CD4-positive, alpha-beta T cell treated with Interleukin-6 at 100 ng/mL for 8 hours (primary cell): ENCODE measurements around the gene ADPRS.

ENCODE experiments used
- DNase-seq: peaks from one replicate; pipeline ENCODE4 v3.0.0-alpha.2; 2020; ENCODE audit warnings: mixed read lengths, low spot score

Gene ADPRS

DNA sequence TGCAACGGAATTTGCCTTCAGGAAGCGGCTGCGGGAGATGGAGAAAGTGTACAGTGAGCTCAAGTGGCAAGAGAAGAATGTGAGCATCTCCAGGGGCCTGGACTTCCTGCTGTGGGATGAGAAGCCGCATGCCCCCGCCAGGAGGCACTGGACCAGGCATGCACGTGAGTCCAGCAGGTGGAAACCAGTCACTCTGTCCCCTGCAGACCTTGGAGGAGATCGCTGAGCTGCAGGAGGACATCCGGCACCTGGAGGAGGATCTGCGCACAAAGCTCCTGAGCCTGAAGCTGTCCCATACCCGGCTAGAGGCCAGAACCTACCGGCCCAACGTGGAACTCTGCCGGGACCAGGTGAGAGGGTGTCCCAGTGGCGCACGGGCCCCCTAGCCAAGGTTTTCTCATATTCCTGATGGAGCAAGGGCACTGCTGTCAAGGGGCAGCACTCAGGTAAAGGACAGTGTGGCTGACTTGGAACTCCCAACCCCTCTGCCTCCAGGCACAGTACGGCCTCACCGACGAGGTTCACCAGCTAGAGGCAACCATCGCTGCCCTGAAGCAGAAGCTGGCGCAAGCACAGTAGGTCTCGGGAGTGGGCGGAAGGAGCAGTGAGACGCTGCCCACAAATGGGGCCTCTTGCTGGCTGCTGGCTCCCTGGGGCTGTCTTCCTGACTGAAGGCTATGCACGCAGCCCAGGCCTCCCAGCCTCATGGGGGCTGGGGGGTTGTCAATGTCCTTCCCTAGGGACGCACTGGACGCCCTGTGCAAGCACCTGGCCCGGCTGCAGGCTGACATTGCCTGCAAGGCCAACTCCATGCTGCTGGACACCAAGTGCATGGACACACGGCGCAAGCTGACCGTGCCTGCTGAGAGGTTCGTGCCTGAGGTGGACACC is 1.2 kb upstream of the ADPRS start:
- DNase-seq, result no peak

DNA sequence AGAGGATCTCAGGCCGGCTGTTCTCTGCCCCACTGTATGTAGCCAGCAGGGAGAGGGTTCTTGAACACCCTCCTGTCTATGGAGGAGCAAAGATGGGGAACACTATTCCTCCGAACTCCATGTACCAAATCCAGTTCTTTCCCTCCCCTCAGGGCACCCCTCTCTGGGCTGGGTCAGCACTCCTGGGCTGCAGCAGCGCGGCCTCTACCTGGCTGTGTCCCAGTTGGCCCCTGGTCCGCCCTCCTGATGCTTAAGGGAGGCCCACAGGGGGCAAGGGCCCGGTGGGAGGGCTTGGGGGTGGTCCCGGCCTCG is 471 bp upstream of the ADPRS start:
- no peak for DNase-seq

DNA sequence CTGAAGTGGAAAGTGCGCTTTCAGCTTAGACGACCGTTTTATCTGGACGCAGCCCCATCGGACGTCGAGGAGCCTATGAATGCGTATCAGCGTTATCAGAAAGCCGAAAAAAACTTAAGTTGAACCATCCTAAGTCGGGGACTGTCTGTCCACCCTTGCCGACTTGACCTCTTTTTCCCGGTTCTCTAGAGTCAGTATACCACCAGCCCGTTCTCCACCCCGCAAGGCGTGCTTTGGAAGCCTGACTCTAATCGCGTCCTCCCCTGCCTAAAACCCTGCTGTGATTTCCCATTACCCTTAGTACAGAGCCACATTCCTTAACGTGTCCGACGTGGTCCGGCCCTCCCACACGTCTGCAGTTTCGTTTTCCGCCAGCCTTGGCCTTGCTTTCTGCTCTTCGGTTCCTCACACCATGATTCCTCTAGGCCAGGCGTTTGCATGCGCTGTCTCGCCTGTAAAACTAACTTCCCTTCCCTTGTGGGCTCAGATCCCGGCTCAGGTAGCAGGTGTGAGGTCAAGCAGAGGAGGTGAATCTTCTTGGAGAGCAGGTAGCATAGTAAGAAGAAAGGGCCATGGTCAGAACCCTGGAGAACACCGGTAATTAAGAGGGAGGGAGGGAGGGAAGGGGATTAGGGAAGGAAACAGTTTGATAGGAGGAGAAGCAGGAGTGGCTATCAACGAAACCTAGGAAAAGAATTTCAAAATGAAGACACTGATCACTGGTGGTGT is 865 bp downstream of the ADPRS start:
- no peak for DNase-seq

DNA sequence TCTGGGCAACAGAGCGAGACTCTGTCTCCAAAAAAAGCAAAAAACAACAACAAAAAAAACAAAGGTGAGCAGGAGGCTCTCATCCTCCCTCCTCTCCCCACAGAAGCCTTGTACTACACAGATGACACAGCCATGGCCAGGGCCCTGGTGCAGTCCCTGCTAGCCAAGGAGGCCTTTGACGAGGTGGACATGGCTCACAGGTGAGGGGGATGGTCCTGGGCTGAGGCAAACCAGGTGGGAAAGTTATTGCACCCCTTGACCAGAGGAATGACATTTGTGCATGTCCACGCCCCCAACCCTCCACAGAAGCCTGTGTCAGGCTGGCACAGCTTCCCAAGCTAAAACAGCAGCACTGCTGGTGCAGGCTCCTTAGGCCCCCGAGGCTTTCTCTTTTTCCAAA is 2.4 kb downstream of the ADPRS start:
- DNase-seq, result no peak

DNA sequence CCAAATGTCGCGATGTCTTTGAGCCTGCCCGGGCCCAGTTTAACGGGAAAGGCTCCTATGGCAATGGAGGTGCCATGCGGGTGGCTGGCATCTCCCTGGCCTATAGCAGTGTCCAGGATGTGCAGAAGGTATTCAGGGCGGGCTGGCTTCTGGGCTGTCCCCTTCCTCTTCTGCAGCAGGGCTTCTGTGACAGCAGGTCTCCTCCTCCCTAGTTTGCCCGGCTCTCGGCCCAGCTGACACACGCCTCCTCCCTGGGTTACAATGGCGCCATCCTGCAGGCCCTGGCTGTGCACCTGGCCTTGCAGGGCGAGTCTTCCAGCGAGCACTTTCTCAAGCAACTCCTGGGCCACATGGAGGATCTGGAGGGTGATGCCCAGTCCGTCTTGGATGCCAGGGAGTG is 3.0 kb downstream of the ADPRS start:
- no peak for DNase-seq

DNA sequence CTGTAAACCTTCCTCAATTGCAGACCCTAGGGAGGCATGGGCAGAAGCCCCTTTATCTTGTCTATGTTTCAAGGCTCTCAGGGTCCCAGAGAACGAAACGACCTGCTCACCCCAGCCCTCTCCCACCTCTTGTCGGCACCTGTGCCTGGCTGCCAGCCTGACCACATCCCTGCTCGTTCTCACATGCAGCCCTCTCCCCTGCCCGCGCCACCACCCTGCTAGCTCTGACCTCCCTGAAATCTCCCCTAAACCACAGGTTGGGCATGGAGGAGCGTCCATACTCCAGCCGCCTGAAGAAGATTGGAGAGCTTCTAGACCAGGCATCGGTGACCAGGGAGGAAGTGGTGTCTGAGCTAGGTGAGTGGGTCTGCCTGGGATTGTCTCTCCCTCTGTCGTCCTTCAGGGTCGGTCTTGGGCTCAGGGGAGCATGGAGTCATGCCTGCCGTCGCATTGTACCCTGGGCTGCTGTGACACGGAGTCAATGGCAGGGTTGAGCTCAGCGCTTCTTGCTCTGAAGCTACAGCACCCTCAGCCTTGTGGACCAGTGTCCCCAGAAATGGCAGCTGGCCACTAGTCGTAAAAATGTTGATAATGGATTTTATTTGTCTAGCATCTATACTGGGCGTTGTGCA is 3.6 kb downstream of the ADPRS start:
- no peak for DNase-seq

DNA sequence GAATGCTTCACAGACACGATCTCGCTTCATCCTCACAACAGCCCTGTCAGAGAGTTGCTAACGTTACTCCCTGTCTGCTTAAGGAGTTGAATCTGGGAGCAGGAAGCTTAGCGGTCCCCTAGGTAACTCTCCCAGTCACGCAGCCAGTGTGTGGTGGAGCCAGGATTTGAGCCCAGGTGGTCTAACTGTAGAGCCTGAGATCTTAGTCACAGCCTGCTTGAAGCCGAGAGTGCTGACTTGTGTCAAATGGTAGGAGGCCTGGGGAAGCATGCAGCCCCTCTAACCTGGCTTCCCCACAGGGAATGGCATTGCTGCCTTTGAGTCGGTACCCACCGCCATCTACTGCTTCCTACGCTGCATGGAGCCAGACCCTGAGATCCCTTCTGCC is 4.1 kb downstream of the ADPRS start:
- DNase-seq, result no peak

DNA sequence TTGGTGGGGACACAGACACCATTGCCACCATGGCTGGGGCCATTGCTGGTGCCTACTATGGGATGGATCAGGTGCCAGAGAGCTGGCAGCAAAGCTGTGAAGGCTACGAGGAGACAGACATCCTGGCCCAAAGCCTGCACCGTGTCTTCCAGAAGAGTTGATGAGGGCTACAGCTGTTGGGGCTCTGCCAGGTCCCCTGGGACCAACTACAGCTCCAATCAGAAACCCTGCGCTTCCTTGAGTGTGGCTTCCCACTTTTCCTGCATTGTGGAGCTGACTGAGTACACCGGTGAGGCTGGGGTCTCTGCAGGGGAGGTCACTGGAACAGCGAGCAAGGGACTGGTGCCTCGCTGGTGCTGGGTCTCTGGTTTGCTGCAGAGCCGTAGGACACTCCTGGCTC is 4.5 kb downstream of the ADPRS start:
- no peak for DNase-seq

DNA sequence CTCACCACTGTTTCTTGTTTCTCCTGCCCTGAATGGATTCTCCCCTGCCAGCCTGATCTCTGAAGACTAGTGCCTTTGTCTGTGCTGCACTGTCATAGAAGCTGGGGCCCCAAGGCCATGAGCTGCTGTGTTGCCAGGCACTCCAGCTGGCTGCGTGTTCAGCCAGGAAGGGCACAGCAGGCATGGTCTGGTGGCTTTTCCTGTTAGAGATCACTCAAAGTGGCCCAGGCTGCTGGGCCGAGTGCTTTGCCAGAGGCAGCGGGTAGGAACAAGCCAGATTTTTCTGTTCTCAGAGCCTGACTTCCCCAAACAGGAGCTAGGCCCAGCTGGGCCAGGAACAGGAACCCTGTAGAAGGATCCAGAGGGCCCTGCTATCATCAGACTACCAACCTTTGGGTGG is 5.2 kb downstream of the ADPRS start:
- DNase-seq, result no peak

DNA sequence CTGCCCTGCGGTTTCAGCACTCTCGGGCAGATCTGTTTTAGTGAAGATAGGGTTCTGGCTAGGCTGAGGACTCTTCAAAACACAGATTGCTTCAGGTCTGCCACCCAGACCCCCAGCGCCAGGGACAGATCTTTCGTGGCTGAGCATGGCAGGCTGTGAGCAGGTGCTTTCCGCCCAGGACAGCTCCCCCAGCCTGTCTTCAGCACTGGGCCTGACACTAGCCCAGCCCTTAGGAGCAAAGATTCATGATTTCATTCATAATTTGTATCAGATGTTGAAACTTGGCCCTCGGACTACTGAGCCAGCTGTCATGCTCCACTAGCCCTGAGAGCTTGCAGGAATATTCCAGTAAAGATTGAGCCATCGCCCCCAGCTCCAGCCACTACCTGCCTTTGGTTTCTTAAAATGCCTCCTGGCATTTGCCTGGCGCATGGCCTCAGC is 5.9 kb downstream of the ADPRS start:
- no peak for DNase-seq

DNA sequence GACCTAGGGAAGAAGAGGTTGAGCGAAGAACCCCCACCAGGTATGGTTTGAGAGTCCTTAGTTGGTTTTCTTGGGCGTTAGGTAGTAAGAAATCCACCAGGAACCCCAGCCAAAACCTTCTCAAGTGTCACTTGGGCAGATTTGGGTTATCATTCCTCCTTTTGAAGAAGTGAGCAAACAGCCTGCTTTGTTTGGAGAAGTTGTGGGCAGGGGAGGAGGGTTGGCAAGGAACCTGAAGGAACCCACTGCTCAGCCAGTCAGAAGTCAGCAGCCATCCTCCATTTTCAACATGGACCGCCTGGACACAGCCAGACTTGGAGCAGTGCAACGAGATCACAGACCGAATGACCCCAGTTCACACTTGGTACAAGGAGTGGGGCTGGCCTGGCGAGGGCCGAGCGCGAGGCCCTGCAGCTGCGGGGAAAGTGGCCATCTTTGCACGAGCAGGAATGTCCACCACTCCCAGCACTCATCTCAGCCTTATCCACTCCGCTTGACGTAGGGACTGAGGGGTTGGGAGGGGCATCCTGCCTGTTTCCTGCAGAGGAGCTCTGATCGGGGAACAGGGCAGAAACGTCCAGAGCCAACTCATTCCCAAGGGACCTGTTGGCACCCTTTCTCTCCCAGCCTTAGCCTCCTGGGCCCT is 7.2 kb downstream of the ADPRS start:
- no peak for DNase-seq

DNA sequence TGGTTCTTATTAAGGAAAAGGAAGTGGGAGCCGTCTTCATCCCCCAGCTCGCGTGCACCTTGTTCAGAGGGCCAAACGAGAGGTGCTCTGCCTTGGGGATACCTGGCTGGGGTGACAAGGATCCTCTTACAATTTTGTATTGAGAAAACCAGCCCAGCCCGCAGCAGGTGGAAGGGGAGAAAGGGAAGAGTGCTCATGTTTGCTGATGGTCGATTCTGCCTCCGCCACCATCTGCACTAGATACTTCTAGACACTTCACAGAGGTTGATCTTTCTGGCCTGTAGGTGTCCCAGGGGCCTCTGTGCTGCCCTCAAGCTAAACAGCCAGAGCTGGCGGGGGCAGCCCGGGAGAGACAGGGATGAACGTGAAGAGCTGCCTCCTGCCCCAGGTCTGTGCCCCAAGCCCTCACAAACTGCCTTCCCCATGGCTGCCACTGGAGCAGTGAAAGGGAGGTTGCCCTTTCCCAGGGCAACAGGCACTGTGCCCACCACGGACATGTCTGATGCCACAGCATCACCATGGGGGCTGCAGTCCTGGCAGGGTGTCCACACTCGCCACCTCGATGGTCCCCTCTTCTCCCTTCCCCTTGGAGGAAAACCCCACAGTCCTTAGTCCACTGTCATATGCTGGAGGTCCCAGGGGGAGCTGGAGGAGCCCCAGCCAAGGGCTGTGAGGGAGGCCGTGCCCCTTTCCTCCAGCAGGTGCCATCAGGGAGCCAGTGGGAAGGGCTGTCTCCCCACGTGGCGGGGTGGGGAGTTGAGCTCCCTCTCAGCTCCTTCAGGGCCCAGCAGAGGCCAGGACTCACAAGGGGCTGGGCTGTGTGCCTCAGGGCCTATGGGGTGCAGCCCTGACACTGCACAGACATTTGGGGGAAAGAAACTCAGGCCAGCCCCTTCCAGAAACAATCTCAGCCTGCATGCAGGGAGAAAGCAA is 8.1 kb downstream of the ADPRS start:
- no peak for DNase-seq

DNA sequence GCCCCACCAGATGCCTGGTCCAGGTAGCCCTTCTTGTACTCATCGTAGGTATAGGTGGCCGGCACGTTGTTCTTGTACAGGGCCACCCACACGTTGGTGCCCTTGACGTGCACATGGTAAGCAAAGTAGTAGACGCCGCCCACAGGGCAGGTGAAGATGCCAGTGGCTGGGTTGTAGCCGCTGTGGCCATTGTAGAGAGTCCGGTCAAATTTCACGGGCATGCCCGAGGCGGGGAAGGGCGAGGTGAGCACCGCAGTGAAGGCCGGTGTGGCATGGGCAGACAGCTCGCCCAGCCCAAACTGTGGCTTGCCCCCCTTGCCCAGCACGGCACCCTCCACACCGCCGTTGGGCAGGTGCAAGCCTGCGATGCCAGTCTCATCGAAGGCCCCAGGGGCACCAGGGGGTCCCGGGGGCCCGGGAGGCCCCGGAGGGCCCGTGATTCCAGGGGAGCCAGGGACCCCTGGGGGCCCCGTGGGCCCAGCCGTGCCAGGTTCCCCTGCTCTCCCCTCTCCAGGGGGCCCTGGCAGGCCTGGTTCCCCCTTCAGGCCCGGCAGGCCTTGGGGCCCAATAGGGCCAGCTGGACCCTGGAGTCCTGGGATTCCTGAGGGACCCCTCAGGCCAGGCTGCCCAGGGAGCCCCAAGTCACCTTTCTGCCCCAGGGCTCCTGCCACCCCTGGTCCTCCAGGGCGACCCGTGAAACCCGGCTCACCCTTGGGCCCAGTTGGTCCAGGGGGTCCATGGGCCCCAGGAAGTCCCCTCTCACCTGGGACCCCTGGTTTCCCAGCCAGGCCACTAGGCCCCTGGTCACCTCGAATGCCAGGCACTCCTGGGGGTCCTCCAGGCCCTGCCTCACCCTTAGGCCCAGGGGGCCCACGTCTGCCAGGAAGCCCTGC is 9.2 kb downstream of the ADPRS start:
- DNase-seq, result no peak

DNA sequence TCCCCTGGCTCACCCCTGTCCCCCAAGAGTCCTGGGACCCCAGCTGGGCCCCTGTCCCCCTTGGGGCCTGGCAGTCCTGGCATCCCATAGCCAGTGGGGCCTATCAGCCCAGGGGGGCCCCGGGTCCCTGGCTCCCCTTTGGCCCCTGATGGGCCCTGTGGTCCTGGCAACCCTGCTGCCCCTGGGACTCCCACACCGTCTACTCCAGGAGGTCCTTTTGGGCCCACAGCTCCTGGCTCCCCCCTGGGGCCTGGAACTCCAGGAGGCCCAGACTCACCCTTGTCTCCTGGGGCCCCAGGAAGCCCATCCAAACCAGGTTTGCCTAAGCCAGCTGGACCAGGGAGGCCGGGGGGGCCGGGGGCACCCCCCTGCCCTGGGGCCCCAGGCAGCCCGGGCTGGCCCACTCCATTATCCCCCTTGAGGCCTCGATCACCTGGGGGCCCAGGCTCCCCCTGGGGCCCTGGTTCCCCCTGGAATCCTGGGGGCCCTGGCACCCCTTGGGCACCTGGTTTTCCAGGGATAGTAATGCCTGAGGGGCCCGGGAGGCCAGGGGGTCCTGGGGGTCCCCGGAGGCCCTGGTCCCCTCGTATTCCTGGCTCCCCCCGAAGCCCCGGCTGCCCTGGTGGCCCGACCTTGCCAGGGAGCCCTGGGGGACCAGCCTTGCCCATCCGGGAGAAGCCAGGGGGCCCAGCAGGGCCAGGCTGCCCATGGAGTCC is 10.1 kb downstream of the ADPRS start:
- no peak for DNase-seq

DNA sequence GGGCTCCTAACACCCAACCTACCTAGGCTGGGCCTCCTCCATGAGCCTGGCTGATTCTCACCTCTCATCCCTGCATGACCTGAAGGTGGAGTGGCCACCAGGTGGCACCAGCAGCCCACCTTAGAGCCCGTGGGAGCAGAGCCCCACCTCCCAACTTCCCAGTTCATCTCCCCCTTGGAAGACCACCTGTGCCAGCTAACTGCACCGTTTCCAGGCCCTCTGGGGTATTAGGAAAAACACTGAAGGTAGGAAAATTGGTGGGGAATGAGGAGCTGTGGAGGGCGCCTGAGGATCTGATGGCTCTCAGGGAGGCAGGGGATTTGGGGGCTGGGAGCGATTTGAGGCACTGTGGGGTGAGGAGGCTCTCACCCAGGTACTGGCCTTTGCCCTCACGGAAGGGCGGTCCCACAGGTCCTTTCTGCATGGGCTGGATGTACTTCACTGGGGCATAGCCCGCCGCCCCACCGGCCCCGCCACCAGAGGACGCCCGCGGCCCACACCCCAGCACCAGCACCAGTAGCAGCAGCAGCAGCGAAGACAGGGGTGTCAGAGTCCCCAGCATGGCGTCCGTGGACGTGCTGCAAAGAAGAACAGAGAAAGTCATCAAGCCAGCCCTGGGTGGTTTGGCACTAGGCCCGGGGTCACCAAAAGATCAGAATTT is 11.1 kb downstream of the ADPRS start:
- peak; percentile 68 for DNase-seq

DNA sequence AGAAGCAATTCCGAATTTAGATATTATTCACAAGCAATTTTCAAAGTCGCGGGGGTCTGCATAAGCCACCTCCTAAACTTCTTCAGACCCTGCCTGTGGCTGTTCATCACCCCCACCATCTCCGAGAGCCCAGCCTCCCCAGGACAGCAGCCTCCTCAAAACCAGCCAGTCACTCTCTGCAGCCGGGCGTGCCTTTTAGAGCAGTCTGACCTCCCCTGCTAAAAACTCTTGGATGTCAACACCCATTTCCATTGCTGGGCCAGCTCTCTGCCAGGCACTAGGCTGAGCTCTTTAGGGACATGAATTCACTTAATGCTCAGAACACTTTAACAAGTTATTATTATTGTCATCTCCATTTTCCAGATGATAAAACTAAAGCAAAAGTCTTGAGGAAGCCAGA is 11.7 kb downstream of the ADPRS start:
- DNase-seq, result no peak

DNA sequence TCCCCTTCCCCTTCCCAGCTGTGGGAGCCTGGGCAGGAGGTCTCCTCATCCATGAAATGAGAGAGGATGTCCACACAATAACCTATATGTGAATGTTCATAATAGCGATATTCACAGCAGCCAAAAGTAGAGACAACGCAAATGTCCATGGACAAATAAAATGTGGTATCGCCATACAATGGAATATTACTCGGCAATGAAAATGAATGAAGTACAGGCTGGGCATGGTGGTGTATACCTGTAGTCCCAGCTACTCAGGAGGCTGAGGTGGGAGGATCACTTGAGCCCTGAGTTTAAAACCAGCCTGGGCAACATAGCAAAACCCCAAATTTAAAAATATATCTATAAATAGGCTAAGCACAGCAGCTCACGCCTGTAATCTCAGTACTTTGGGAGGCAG is 12.9 kb downstream of the ADPRS start:
- no peak for DNase-seq

DNA sequence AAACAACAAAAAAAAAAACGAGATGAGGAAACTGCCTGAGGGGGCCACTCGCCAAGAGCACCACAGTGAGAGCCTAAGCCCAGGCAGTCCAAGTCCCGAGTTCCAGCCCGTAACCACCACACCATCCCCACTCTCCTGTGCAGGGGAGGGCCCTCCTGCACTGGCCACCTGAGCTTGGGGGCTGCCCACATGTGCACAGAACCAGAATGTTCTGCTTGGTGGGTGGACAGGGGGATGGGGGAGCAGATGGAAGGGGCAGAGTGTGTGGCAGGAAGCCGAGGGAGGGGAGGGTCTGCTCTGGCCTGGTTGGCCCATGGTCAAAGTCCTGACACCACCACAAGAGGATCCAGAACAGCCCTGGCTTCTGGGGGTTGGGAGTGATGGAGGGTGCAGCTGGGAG is 17.6 kb downstream of the ADPRS start:
- DNase-seq, result no peak

DNA sequence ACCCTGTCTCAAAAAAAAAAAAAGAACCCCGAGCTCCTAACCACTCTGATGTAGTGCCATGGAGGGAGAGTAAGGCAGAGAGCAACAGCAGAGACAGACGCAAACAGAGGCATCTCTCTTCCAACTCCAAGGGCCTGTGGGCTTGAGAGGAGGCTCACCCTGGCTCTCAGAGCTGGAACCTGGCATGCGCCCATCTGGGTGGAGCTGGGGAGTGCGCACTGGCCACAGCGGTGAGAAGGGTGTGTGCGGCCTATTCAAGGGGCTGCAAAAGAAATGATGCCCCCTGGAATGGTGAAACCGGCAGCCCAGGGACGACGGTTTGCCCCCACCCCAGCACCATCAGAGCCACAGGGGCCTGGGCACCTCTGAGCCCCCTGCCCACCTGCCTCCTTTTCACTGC is 18.7 kb downstream of the ADPRS start:
- DNase-seq, result no peak
